PC-9 (cell line): ENCODE data around the gene WDFY1. TPM values are rescaled to one million over a fixed set of nuclear protein-coding genes. Genes with fewer than 3 reads are reported as not detected.

Experiments used
- BruUV-seq: library from RNA; stranded (reverse); fragments of 400-500 nt; replicated peaks from 2 replicates; lab custom pipeline; 2021; lab: Mats Ljungman, UMichigan
- CTCF ChIA-PET: fragments of 300-600 bp; sonication (Branson Sonifier 250); formaldehyde crosslinking; loops from one replicate; lab custom pipeline; 2022; ENCODE audit warnings: antibody characterized with exemption; lab: Charles Lee
- POLR2A ChIA-PET: fragments of 300-600 bp; sonication (Branson Sonifier 250); formaldehyde crosslinking; loops from one replicate; lab custom pipeline; 2022; ENCODE audit warnings: antibody characterized with exemption; ENCODE audit not compliant: unreplicated experiment; lab: Charles Lee
- DNase-seq, 2 experiments: peaks; one replicate each; pipeline versions ENCODE4 v3.0.0 to v3.0.0-alpha.2; 2015 to 2022; ENCODE audit warnings: mixed read lengths in 1 of 2
- H2AFZ ChIP-seq: fragments of 200-600 bp; sonication (generic); 2 replicates; pipeline ENCODE4 v1.8.1; 2017; ENCODE audit warnings: antibody characterized with exemption
- H3F3A ChIP-seq: fragments of 200-600 bp; sonication (generic); 2 replicates; pipeline ENCODE4 v1.8.1; 2017; ENCODE audit warnings: antibody characterized with exemption, mild to moderate bottlenecking, low read depth; ENCODE audit not compliant: insufficient read depth
- H3K27ac ChIP-seq: fragments of 200-600 bp; sonication (generic); 2 replicates; pipeline ENCODE4 v1.6.1; 2016; ENCODE audit warnings: mixed run types
- H3K27me3 ChIP-seq: fragments of 200-600 bp; sonication (generic); 2 replicates; pipeline ENCODE4 v1.6.1; 2016; ENCODE audit warnings: low read depth, mixed run types; ENCODE audit not compliant: insufficient read depth
- H3K36me3 ChIP-seq: fragments of 200-600 bp; sonication (generic); 2 replicates; pipeline ENCODE4 v1.6.1; 2016; ENCODE audit warnings: low read depth, mixed run types
- H3K4me1 ChIP-seq: fragments of 200-600 bp; sonication (generic); replicated peaks from 2 replicates; pipeline ENCODE4 v1.6.1; 2016; ENCODE audit warnings: mixed run types; ENCODE audit not compliant: insufficient read depth
- H3K4me2 ChIP-seq: fragments of 200-600 bp; sonication (generic); 2 replicates; pipeline ENCODE4 v1.6.1; 2017; ENCODE audit warnings: mixed run types
- H3K4me3 ChIP-seq: fragments of 200-600 bp; sonication (generic); 2 replicates; pipeline ENCODE4 v1.6.1; 2016; ENCODE audit warnings: mixed run types
- H3K79me2 ChIP-seq: fragments of 200-600 bp; sonication (generic); 2 replicates; pipeline ENCODE4 v1.6.1; 2017; ENCODE audit warnings: low read depth, mixed run types
- H3K9me2 ChIP-seq: fragments of 200-600 bp; sonication (generic); 2 replicates; pipeline ENCODE4 v1.8.1; 2017; ENCODE audit warnings: mild to moderate bottlenecking; ENCODE audit not compliant: insufficient read depth
- H3K9me3 ChIP-seq: fragments of 200-600 bp; sonication (generic); 2 replicates; pipeline ENCODE4 v1.8.1; 2016; ENCODE audit warnings: low read depth; ENCODE audit not compliant: insufficient read depth
- H4K20me1 ChIP-seq: fragments of 200-600 bp; sonication (generic); 2 replicates; pipeline ENCODE4 v1.8.1; 2017; ENCODE audit not compliant: insufficient read depth
- EZH2 ChIP-seq: fragments of 200-600 bp; sonication (generic); IDR thresholded peaks from 2 replicates; pipeline ENCODE4 v1.8.0; 2017; ENCODE audit warnings: antibody characterized with exemption, low read depth
- intact Hi-C: fragments of 100-400 bp; cut with micrococcal nuclease; formaldehyde crosslinking; loops from one replicate; pipeline ENCODE4 v1.10.0; 2022; ENCODE audit not compliant: unreplicated experiment
- total RNA-seq: library from RNA; stranded (reverse); gene quantifications from 2 replicates; pipeline ENCODE4 v1.2.3, GENCODE V29; 2021
- TF ChIP-seq, protein P1 (sequence below): fragments of 200-600 bp; sonication (generic); conservative IDR thresholded peaks from 2 replicates; pipeline ENCODE4 v1.6.1; 2017; ENCODE audit warnings: mixed run types, antibody characterized with exemption, mild to moderate bottlenecking, moderate library complexity

WDFY1 gene
- total RNA-seq, 1 experiment from 2014 or later = 81.9 TPM

DNA sequence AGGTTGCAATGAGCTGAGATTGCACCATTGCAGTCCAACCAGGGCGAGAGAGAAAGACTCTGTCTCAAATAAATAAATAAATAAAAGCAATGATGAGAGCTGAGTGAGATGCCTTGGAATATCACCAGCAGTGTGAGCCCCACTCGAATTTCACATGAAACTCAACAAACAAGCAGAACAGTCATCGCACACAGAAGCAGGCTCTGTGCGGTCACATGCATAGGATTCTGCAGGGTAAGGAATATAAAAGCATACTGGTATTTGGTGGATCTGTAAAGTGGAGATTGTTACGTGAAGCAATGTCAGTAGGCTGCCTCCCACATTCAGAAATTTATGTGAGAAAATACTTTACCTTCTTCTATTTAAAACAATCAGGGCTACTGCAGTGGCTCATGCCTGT is 89.7 kb downstream of the WDFY1 start:
- no peaks in the 10 kb centered on the region for H4K20me1 ChIP-seq
- no peaks in the 10 kb centered on the region for H3K79me2 ChIP-seq
- TF ChIP-seq, protein P1, sequence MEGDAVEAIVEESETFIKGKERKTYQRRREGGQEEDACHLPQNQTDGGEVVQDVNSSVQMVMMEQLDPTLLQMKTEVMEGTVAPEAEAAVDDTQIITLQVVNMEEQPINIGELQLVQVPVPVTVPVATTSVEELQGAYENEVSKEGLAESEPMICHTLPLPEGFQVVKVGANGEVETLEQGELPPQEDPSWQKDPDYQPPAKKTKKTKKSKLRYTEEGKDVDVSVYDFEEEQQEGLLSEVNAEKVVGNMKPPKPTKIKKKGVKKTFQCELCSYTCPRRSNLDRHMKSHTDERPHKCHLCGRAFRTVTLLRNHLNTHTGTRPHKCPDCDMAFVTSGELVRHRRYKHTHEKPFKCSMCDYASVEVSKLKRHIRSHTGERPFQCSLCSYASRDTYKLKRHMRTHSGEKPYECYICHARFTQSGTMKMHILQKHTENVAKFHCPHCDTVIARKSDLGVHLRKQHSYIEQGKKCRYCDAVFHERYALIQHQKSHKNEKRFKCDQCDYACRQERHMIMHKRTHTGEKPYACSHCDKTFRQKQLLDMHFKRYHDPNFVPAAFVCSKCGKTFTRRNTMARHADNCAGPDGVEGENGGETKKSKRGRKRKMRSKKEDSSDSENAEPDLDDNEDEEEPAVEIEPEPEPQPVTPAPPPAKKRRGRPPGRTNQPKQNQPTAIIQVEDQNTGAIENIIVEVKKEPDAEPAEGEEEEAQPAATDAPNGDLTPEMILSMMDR = no peak
- TF ChIP-seq EZH2 = no peak
- H3K4me3 ChIP-seq = no peak overlapping the region
- no peak overlapping the region for H2AFZ ChIP-seq
- peaks cover 60% of the 10 kb centered on the region for H3K4me1 ChIP-seq
- H3K4me2 ChIP-seq = peak overlapping the region; percentile 43
- H3F3A ChIP-seq = peaks cover 45% of the 10 kb centered on the region
- no peaks in the 10 kb centered on the region for H3K27me3 ChIP-seq
- no peaks in the 10 kb centered on the region for H3K36me3 ChIP-seq
- CTCF ChIA-PET = no interaction called here
- intact Hi-C loops = no loop called here
- BruUV-seq = no TSS peak
- POLR2A ChIA-PET = interaction anchor here (0.5 kb wide), 1 partner anchor 1146 kb away, joined by 3 read pairs; no protein-coding TSS in a partner anchor
- no peaks in the 10 kb centered on the region for H3K9me2 ChIP-seq
- H3K27ac ChIP-seq = peak overlapping the region; percentile 54; the same call in 1 of the 2 replicates
- DNase-seq = peak in 1 of 2 experiments; percentile 40
- H3K9me3 ChIP-seq = 0 out of 2 replicates have a peak, but pooled peaks cover 6% of the 10 kb centered on the region

DNA sequence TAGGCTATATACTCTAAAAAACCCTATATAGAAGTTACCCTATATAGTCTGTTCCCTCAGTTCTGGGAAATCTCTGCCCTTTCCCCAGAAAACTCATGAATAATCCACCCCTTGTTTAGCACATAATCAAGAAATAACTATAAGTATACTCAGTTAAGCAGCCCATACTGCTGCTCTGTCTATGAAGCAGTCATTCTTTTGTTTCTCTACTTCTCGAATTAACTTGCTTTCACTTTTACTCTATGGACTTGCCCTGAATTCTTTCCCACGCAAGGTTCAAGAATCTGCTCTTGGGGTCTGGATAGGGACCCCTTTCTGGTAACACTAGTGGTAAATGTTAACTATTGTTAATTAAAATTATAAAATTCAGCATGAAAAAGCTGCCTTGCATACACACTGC is 90.4 kb downstream of the WDFY1 start:
- no peaks in the 10 kb centered on the region for H3K79me2 ChIP-seq
- intact Hi-C loops = no loop called here
- no TSS peak for BruUV-seq
- no peak overlapping the region for H2AFZ ChIP-seq
- no peak for TF ChIP-seq EZH2
- TF ChIP-seq, protein P1 = no peak
- no peak overlapping the region for H3K4me3 ChIP-seq
- no peaks in the 10 kb centered on the region for H3K9me2 ChIP-seq
- H4K20me1 ChIP-seq = no peaks in the 10 kb centered on the region
- ChIA-PET POLR2A (interaction anchor here (0.5 kb wide), 1 partner anchor 1146 kb away, joined by 3 read pairs; no protein-coding TSS in a partner anchor), CTCF (no interaction called here)
- H3K36me3 ChIP-seq = no peaks in the 10 kb centered on the region
- H3K27ac ChIP-seq = no peak overlapping the region
- H3K4me1 ChIP-seq = peaks cover 53% of the 10 kb centered on the region
- no peak overlapping the region for H3K4me2 ChIP-seq
- peak in 1 of 2 experiments; percentile 28 for DNase-seq
- H3K27me3 ChIP-seq = no peaks in the 10 kb centered on the region
- H3F3A ChIP-seq = peaks cover 38% of the 10 kb centered on the region
- 0 out of 2 replicates have a peak, but pooled peaks cover 6% of the 10 kb centered on the region for H3K9me3 ChIP-seq

DNA sequence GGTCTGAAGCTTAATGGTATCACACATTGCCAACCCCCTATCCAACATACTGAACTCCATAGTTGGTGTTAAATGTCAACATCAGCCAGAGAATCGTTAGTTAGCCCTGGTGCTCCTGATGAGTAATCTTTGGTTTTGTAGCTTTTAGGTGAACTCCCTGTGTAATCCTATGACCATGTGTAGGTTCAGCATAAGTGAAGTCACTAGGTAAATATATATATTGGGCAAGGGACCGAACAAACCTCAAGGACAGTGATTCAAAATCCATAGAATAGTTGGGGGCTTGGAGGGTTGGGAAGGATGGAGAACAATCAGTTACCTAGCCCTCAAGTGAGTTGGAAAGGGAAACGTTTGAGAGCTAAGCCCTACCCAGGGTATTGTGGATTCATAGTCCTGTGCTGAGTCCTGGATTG is 91.7 kb downstream of the WDFY1 start:
- DNase-seq = peak in 1 of 2 experiments; percentile 94
- Histone ChIP-seq H3F3A (peaks cover 38% of the 10 kb centered on the region), H3K9me3 (peaks cover 14% of the 10 kb centered on the region; the same call in 1 of the 2 replicates), H3K4me3 (no peak overlapping the region), H3K27ac (peak overlapping the region; percentile 38), H3K9me2 (no peaks in the 10 kb centered on the region), H3K4me1 (peaks cover 50% of the 10 kb centered on the region), H3K27me3 (no peaks in the 10 kb centered on the region), H2AFZ (no peak overlapping the region), H3K4me2 (peak overlapping the region; percentile 15), H3K36me3 (peaks cover 4% of the 10 kb centered on the region; the same call in 1 of the 2 replicates), H4K20me1 (no peaks in the 10 kb centered on the region), H3K79me2 (no peaks in the 10 kb centered on the region)
- ChIA-PET POLR2A (no interaction called here), CTCF (interaction anchor here (0.6 to 0.7 kb wide), 3 partner anchors 113 to 372 kb away, joined by 3 to 8 read pairs (median 3); partner anchors contain the start of gene SCG2)
- intact Hi-C loops = no loop called here
- TF ChIP-seq, protein P1 = no peak
- TF ChIP-seq EZH2 = no peak
- BruUV-seq = no TSS peak
